Measurements from ENCODE around the gene TRPT1. TPM values are rescaled to one million over a fixed set of nuclear protein-coding genes. Genes with fewer than 3 reads are reported as not detected.
A peak's percentile ranks its signal among the peaks of the same experiment; 100 is the strongest.

The TRPT1 gene
- total RNA-seq, 1 donor from 2014 or later = 42.2 TPM

GRCh38 chr11:64230985-64231365, 5.0 kb upstream of the TRPT1 start:
- no peaks in the 10 kb centered on the region for H3K27me3 Mint-ChIP-seq (ENCODE audit: low read depth)
- H3K4me3 Mint-ChIP-seq (ENCODE audit: unreplicated experiment) = peak overlapping the region; percentile 75
- no peak for DNase-seq (ENCODE audit: low spot score)
- no peak for TF ChIP-seq CTCF (IDR thresholded peaks at IDR 0.05)
- H3K4me1 Mint-ChIP-seq (ENCODE audit: low read depth) = peaks cover 62% of the 10 kb centered on the region
- no peaks in the 10 kb centered on the region for H3K9me3 Mint-ChIP-seq (ENCODE audit: low read depth)
- H3K27ac Mint-ChIP-seq (ENCODE audit: unreplicated experiment) = peak overlapping the region; percentile 73
- no peaks in the 10 kb centered on the region for H3K36me3 Mint-ChIP-seq (ENCODE audit: low read depth)

GRCh38 chr11:64230171-64230984, 4.4 kb upstream of the TRPT1 start, which contains the start of gene DNAJC4:
DNAJC4 (plus strand) TSS chr11:64230548; CDS start chr11:64230855, 307 bp downstream.
- no peak for TF ChIP-seq CTCF (IDR thresholded peaks at IDR 0.05)
- H3K4me3 Mint-ChIP-seq (ENCODE audit: unreplicated experiment) = peak within 1 kb of the TSS; percentile 75
- H3K9me3 Mint-ChIP-seq (ENCODE audit: low read depth) = no peaks in the 10 kb centered on the region
- H3K27ac Mint-ChIP-seq (ENCODE audit: unreplicated experiment) = peak within 1 kb of the TSS; percentile 77
- H3K4me1 Mint-ChIP-seq (ENCODE audit: low read depth) = peaks cover 60% of the 10 kb centered on the region
- no peaks in the 10 kb centered on the region for H3K27me3 Mint-ChIP-seq (ENCODE audit: low read depth)
- no peak for DNase-seq (ENCODE audit: low spot score)
- no peaks in the 10 kb centered on the region for H3K36me3 Mint-ChIP-seq (ENCODE audit: low read depth)

GRCh38 chr11:64229744-64230170, 3.8 kb upstream of the TRPT1 start:
- Mint-ChIP-seq H3K4me1 (ENCODE audit: low read depth) (peaks cover 62% of the 10 kb centered on the region), H3K36me3 (ENCODE audit: low read depth) (no peaks in the 10 kb centered on the region), H3K27me3 (ENCODE audit: low read depth) (no peaks in the 10 kb centered on the region), H3K4me3 (ENCODE audit: unreplicated experiment) (peak overlapping the region; percentile 75), H3K27ac (ENCODE audit: unreplicated experiment) (peak overlapping the region; percentile 77), H3K9me3 (ENCODE audit: low read depth) (no peaks in the 10 kb centered on the region)
- DNase-seq (ENCODE audit: low spot score) = no peak
- no peak for TF ChIP-seq CTCF (IDR thresholded peaks at IDR 0.05)

GRCh38 chr11:64229090-64229743, 3.2 kb upstream of the TRPT1 start:
- peak overlapping the region; percentile 77 for H3K27ac Mint-ChIP-seq (ENCODE audit: unreplicated experiment)
- no peak for DNase-seq (ENCODE audit: low spot score)
- TF ChIP-seq CTCF (IDR thresholded peaks at IDR 0.05) = no peak
- peak overlapping the region; percentile 75 for H3K4me3 Mint-ChIP-seq (ENCODE audit: unreplicated experiment)
- no peaks in the 10 kb centered on the region for H3K27me3 Mint-ChIP-seq (ENCODE audit: low read depth)
- no peaks in the 10 kb centered on the region for H3K36me3 Mint-ChIP-seq (ENCODE audit: low read depth)
- no peaks in the 10 kb centered on the region for H3K9me3 Mint-ChIP-seq (ENCODE audit: low read depth)
- peaks cover 64% of the 10 kb centered on the region for H3K4me1 Mint-ChIP-seq (ENCODE audit: low read depth)

- Mint-ChIP-seq H3K27ac (ENCODE audit: unreplicated experiment) (peak overlapping the region; percentile 87), H3K4me1 (ENCODE audit: low read depth) (peaks cover 56% of the 10 kb centered on the region), H3K4me3 (ENCODE audit: unreplicated experiment) (peak overlapping the region; percentile 81), H3K27me3 (ENCODE audit: low read depth) (no peaks in the 10 kb centered on the region), H3K9me3 (ENCODE audit: low read depth) (no peaks in the 10 kb centered on the region), H3K36me3 (ENCODE audit: low read depth) (no peaks in the 10 kb centered on the region)
- TF ChIP-seq CTCF (IDR thresholded peaks at IDR 0.05) = no peak
- no peak for DNase-seq (ENCODE audit: low spot score)
Observed at GRCh38 chr11:64227405-64227956, 1.5 kb upstream of the TRPT1 start.

All from chondrocyte (in vitro differentiated cells).